Right cardiac atrium (tissue), 5 donors: ENCODE measurements around the gene GABBR2. TPM values are rescaled to one million over a fixed set of nuclear protein-coding genes. Genes with fewer than 3 reads are reported as not detected.

Experiments
- ATAC-seq, 2 donors: fragments of 200-7000 bp; cut with Tn5 transposase; one replicate each; pipeline versions ENCODE4 v1.8.0 to v1.9.1; 2020; ENCODE audit warnings: moderate library complexity in 2 of 2, mild to moderate bottlenecking in 1 of 2
- DNase-seq, 3 donors: peaks; one replicate each; pipeline ENCODE4 v3.0.0-alpha.2; 2020
- H3K27ac ChIP-seq: one replicate; pipeline ENCODE4 v1.5.1; 2013; ENCODE audit warnings: mild to moderate bottlenecking, low read length, control low read depth, moderate library complexity
- H3K27me3 ChIP-seq: one replicate; pipeline ENCODE4 v1.6.1; 2013; ENCODE audit not compliant: control insufficient read depth, insufficient read depth
- H3K4me1 ChIP-seq: one replicate; pipeline ENCODE4 v1.6.1; 2013; ENCODE audit warnings: low read length; ENCODE audit not compliant: control insufficient read depth, insufficient read depth
- H3K4me3 ChIP-seq: one replicate; pipeline ENCODE4 v1.5.1; 2013; ENCODE audit warnings: low read length, control low read depth
- H3K9me3 ChIP-seq: one replicate; pipeline ENCODE4 v1.6.1; 2013; ENCODE audit warnings: low read length; ENCODE audit not compliant: control insufficient read depth
- WGBS: extraction: QIAGEN DNeasy Blood & Tissue Kit; methylation state at CpG from one replicate; pipeline ENCODE4 v1.1.7; 2013; 5-methylcytosine and 5-hydroxymethylcytosine counted together
- intact Hi-C, 4 donors: fragments of 100-400 bp; cut with DNase I; formaldehyde crosslinking; loops; one replicate each; pipeline versions ENCODE4 v1.11.0 to v1.14.0; 2022 to 2023
- polyA plus RNA-seq: library from polyadenylated mRNA; stranded (reverse); fragments of 200-250 nt; gene quantifications from one replicate; pipeline ENCODE4 v1.2.3, GENCODE V29; 2013
- total RNA-seq, 4 donors: library from RNA; stranded (reverse); fragmentation: NEBNext Ultra II Directional; extraction: Animal tissue kit (Norgen Biotek cat#: 25700); gene quantifications; one replicate each; pipeline ENCODE4 v1.2.1, GENCODE V29; 2021
- donor health status: healthy with polysubstance abuse.
- donor health status: DM: no; HTN: yes; CAD: no.
- donor health status: DM: no; HTN: no; CAD: no.
- donor health status: DM: no; HTN: yes; CAD: no; lungs with severe emphysema.
- donor health status: DM: yes; HTN: yes; CAD: no.

Gene GABBR2
- total and polyA plus RNA-seq, 5 donors = not detected

DNA sequence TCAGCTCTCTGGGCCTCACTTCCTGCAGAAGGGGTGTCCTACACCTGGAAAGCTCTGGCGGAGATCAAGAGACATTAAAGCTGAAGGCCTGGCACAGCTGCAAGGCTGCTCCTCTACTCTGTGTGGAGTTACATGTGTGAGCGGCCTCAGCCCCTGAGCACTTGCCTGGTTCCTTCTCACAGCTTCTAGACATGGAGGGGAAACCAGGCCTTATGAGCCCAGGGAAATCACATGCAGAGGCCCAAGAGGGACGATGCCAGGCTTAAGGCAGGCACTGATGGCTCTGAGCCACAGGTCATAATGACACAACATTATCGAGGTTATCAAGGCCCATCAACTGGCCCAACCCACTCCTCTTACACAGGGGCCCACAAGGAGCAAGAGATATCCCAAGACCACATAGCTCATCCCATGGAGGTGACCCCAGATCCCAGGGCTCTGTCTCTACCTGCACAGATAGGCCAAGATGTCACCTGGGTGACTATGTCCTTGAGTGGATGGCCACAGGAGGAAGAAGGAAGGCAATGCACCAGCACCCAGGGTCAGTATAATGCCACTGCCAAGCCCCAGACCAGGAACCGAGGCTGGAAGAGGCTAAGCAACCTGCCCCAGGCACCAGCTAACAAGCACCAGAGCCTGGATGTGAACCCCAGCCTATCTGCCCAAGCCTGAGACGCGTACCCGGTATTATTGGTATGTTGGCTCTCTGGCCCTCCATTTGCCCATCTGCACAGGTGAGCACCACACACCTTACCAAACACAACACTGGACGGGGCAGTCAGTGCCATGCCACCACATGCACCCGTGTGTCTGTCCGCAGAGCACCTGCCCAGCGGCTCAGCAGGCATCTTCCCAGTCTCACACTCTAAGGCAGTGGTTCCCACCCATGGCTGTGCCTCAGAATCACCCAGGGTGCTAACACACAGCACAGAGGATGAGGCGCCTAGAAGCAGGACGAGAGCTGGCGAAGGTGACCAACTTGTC is 143.3 kb downstream of the GABBR2 start:
- intact Hi-C loops = no loop called here
- WGBS = 93% methylated on average over 15 of the region's 15 CpGs

DNA sequence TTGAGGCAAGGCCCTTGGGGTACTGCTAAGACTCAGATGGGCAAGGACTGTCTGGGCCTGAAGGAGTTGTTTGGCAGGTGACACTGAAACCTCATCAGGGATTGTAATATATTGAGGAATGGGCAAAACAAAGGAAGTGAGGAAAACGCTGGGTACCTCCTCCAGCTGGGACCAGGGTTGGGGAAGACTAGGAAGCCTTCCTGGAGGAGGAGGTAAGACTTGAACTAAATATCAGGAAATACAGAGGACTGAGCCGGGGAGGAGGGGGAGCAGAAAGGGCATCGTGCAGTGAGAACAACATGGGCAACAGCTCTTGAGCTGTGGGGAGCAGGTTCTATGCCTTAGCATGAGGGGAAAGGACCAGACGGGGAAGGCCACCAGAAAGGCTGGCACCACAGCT is 144.0 kb downstream of the GABBR2 start:
- 90% methylated on average over 4 of the region's 4 CpGs for WGBS
- intact Hi-C loops = no loop called here
- no peak for ATAC-seq
- Histone ChIP-seq H3K9me3 (no peaks in the 10 kb centered on the region), H3K4me1 (no peaks in the 10 kb centered on the region), H3K27me3 (no peaks in the 10 kb centered on the region), H3K27ac (no peak overlapping the region), H3K4me3 (no peak overlapping the region)
- DNase-seq = no peak

More for the DNA sequence above, 143.3 kb downstream of the GABBR2 start:
- no peak for ATAC-seq
- Histone ChIP-seq H3K27me3 (no peaks in the 10 kb centered on the region), H3K4me3 (no peak overlapping the region), H3K4me1 (no peaks in the 10 kb centered on the region), H3K9me3 (no peaks in the 10 kb centered on the region), H3K27ac (no peak overlapping the region)
- DNase-seq = no peak

DNA sequence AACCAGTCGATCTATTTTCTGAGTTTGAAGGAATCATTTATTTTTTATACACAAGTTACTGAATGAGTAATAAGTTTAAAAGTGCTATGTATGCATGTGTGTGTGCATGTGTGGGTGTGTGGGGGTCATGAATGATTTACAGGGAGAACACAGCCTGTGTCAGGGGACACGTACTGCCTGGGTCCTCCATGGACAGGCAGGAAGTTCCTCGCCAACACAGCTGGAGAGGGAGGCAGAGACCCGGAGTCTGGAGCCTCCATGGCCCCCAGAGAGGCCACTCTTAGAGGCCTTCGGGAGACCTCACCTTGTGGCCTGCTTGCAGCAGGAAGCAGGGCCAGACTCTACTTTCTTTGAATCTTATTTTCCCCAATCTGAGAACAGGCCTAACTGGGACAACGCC is 144.7 kb downstream of the GABBR2 start:
- Histone ChIP-seq H3K9me3 (no peaks in the 10 kb centered on the region), H3K27ac (no peak overlapping the region), H3K4me3 (no peak overlapping the region), H3K27me3 (no peaks in the 10 kb centered on the region), H3K4me1 (no peaks in the 10 kb centered on the region)
- 90% methylated on average over 6 of the region's 6 CpGs for WGBS
- DNase-seq = no peak
- ATAC-seq = no peak
- intact Hi-C loops = no loop called here

DNA sequence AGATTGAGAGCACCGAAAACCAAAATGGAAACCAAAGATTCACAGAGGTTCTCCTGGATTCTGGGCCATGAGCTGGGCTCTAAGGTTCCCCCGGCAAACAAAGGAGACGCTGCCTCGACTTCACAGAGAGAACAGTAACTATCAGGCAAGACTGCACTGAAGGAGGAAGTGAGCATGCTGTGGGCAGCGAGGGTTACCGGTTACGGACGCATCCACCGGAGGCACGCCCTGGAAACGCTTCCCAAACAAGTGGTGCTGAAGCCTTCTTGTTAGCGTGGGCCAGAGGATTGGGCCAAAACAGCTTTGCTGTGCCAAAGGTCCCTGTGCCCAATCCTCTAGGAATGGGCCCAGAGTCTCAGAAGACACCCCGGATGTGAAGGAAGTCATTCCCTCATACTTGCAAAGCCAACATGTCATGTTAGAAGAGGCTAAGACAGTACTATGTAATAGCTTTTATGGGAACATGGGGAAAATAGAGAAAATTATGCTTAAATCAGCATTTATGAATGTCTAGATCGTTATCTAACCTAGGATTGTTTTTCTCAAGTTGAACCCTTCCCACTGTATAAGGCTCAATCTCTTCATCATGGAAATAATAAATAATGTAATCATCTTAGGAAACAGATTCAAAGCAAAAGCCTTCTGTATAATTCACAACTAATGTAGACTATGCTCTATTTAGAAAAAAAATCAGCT is 145.4 kb downstream of the GABBR2 start:
- H3K27me3 ChIP-seq = no peaks in the 10 kb centered on the region
- ATAC-seq (no peak), DNase-seq (no peak)
- no peaks in the 10 kb centered on the region for H3K4me1 ChIP-seq
- H3K27ac ChIP-seq = no peak overlapping the region
- intact Hi-C loops = no loop called here
- WGBS = 76% methylated on average over 14 of the region's 14 CpGs
- H3K9me3 ChIP-seq = no peaks in the 10 kb centered on the region
- no peak overlapping the region for H3K4me3 ChIP-seq

DNA sequence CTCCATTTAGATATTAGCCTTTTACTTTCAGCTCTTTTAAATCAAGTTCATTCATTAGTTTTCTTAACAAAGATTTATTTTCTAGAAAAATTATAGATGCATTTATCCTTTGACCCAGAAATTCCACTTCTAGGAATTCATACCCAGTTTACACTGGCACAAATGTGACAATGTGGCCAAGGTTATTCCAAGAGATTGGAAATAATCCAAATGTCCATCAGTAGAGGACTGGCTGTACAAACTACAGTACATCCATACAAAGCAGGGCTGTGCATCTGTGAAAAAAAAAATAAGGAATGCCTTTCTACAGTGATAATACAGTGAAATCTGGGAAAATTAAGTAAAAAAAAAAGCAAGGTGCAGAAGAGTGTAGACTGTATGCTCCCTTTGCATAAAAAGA is 149.2 kb downstream of the GABBR2 start:
- Histone ChIP-seq H3K4me1 (no peaks in the 10 kb centered on the region), H3K27ac (no peak overlapping the region), H3K9me3 (no peaks in the 10 kb centered on the region), H3K4me3 (no peak overlapping the region), H3K27me3 (no peaks in the 10 kb centered on the region)
- DNase-seq (no peak), ATAC-seq (no peak)
- intact Hi-C loops = no loop called here

DNA sequence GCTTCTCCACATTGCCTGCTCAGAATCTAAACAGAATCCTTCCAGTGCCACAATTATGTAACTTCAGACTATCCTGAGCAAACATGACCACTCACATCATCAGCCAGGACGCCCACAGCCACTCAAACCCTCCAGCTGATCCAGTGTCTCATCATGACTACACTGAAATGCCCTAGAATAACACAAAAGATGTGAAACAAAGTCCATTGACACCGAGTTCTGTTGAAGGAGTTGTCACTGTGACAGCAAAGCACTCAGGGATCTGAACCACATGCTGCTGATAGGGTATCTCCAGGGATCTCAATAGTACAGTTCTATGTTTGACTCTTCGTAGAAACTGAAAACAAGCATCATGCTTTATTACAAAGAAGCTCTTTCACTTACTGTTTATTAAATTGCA is 150.2 kb downstream of the GABBR2 start:
- Histone ChIP-seq H3K9me3 (no peaks in the 10 kb centered on the region), H3K27me3 (no peaks in the 10 kb centered on the region), H3K4me3 (no peak overlapping the region), H3K4me1 (no peaks in the 10 kb centered on the region), H3K27ac (no peak overlapping the region)
- intact Hi-C loops = no loop called here
- 44% methylated on average over 3 of the region's 3 CpGs for WGBS
- peak in 1 of 2 donors; percentile 64 for ATAC-seq
- DNase-seq = no peak

DNA sequence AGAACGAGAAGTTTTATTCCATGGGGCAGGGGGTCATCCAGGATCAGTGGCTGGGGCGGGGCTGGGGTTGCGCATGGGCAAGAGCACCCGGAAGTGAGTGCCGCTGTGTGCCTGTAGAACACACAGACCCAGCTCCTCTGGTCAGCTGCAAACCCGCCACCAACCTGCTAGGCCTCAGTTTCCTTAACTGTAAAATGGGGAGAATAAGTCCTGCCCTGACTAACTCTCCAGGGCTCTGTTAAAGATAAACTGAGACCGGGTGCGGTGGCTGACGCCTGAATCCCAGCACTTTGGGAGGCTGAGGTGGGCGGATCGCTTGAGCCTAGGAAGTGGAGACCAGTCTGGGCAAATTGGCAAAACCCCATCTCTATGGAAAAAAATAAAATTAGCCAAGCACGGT is 152.2 kb downstream of the GABBR2 start:
- ATAC-seq (no peak), DNase-seq (no peak)
- no peak overlapping the region for H3K27ac ChIP-seq
- H3K4me1 ChIP-seq = no peaks in the 10 kb centered on the region
- H3K4me3 ChIP-seq = no peak overlapping the region
- intact Hi-C loops = no loop called here
- no peaks in the 10 kb centered on the region for H3K27me3 ChIP-seq
- 87% methylated on average over 12 of the region's 12 CpGs for WGBS
- H3K9me3 ChIP-seq = no peaks in the 10 kb centered on the region

DNA sequence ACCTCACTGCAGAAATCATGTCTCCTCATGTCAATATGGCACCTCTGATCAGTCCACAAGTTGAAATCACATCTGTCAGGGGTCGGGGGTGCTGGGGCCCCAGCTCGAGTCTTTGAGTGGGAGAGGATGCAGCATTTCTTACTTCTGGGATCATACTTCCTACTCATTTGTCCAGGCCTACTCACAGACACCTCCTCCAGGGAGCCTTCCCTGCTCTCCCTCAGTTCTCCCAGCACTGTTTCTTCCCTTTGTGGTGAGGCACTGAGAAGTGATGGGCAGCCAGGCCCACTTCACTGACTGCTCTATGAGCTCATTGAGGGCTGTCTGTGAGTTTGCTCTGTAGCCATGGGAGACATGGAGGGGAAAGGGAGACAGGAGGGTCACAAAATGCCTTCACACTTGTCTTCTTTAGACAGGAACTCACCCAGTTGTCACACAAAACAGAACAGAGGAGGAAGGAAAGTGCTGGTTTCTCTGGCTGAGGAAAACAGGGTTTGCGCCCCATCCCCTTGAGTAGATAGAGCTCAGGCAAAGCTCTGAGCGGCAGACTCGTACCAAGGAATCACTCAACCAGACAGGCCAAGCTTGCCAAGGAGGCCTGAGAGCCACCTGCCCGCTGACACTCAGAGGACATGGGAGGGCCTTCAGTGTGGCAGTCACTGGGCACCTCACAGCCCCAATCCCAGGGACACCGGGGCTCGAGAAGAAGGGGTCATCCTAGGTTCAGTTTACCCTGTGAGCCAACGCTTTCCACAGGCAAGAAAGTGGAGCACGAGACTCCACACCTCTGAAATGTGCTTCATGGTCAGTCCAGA is 152.9 kb downstream of the GABBR2 start:
- Histone ChIP-seq H3K27me3 (no peaks in the 10 kb centered on the region), H3K9me3 (no peaks in the 10 kb centered on the region), H3K27ac (no peak overlapping the region), H3K4me1 (no peaks in the 10 kb centered on the region), H3K4me3 (no peak overlapping the region)
- no peak for ATAC-seq
- WGBS = 82% methylated on average over 10 of the region's 10 CpGs
- no peak for DNase-seq
- intact Hi-C loops = no loop called here

DNA sequence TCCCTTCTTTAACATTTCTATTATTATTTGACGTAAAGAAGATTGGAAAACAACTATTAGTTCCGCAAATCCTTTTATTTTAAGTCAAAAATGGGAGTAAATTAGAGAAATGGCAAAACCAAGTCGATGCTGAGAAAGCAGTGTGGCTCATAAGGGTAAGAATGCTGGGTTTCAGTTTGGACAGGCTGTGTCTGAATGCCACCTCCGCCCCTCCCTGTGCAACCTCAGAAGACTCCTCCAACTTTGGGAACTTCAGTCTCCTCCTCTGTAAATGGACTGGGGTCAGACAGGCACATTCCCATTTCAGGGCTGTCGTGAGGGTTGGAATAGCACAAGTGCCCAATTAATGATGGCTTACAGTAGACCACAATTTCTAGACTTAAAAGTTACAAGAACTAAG is 154.0 kb downstream of the GABBR2 start:
- DNase-seq = no peak
- WGBS = 86% methylated on average over 5 of the region's 5 CpGs

DNA sequence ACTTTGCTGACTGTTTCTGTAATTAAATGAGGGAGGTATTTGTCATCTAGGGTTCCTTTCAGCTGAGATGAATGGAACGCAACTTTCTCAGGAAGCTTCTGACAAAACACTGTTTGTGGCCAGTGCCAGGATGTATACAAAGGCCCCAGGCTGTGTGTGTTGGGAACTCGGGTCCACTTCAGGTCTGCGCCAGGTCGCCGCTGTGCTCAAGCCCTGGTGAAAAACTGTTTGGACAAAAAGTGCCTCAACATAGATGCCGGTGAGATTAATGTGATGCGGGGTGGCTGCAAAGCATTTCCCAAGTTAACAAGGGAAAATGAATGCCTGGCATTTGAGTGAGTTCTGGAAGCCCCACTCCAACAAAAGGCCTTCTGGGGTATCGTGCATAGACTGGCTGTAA is 156.4 kb downstream of the GABBR2 start:
- intact Hi-C loops = no loop called here
- Histone ChIP-seq H3K27me3 (no peaks in the 10 kb centered on the region), H3K9me3 (no peaks in the 10 kb centered on the region), H3K4me3 (no peak overlapping the region), H3K4me1 (no peaks in the 10 kb centered on the region), H3K27ac (no peak overlapping the region)
- ATAC-seq (no peak), DNase-seq (no peak)
- 78% methylated on average over 8 of the region's 8 CpGs for WGBS

More for the DNA sequence above, 154.0 kb downstream of the GABBR2 start:
- H3K27me3 ChIP-seq = no peaks in the 10 kb centered on the region
- no peaks in the 10 kb centered on the region for H3K4me1 ChIP-seq
- ATAC-seq = no peak
- H3K4me3 ChIP-seq = no peak overlapping the region
- no peaks in the 10 kb centered on the region for H3K9me3 ChIP-seq
- intact Hi-C loops = no loop called here
- H3K27ac ChIP-seq = no peak overlapping the region
